Thymus (tissue), 11 donors: ENCODE results near the gene ABCA10. TPM values are rescaled to one million over a fixed set of nuclear protein-coding genes. Genes with fewer than 3 reads are reported as not detected.

ENCODE experiments used
- DNase-seq, 9 donors: peaks; one replicate each; pipeline ENCODE4 v3.0.0-alpha.2; 2013; ENCODE audit warnings: low spot score in 9 of 9, low read depth in 6 of 9, missing footprints in 1 of 9
- H3K27ac ChIP-seq, 2 donors: one replicate each; pipeline ENCODE4 v1.5.1; 2013; ENCODE audit warnings: control low read depth in 1 of 2, low read depth in 1 of 2, low read length in 1 of 2, mild to moderate bottlenecking in 1 of 2, moderate library complexity in 1 of 2
- H3K27me3 ChIP-seq, 2 donors: one replicate each; pipeline ENCODE4 v1.5.1; 2013; ENCODE audit warnings: low read length in 1 of 2; ENCODE audit not compliant: control insufficient read depth in 2 of 2, insufficient read depth in 1 of 2
- H3K36me3 ChIP-seq, 2 donors: one replicate each; pipeline ENCODE4 v1.5.1; 2013; ENCODE audit warnings: low read length in 1 of 2, mild to moderate bottlenecking in 1 of 2, moderate library complexity in 1 of 2; ENCODE audit not compliant: control insufficient read depth in 2 of 2, insufficient read depth in 2 of 2
- H3K4me1 ChIP-seq, 2 donors: one replicate each; pipeline ENCODE4 v1.5.1; 2013; ENCODE audit warnings: low read length in 2 of 2; ENCODE audit not compliant: control insufficient read depth in 2 of 2, insufficient read depth in 2 of 2
- H3K4me3 ChIP-seq, 2 donors: one replicate each; pipeline ENCODE4 v1.5.1; 2013; ENCODE audit warnings: low read length in 2 of 2, control low read depth in 1 of 2, mild to moderate bottlenecking in 1 of 2
- H3K9me3 ChIP-seq, 2 donors: one replicate each; pipeline ENCODE4 v1.5.1; 2013; ENCODE audit warnings: low read length in 1 of 2, mild to moderate bottlenecking in 1 of 2; ENCODE audit not compliant: control insufficient read depth in 2 of 2, insufficient read depth in 1 of 2
- WGBS: extraction: QIAGEN DNeasy Blood & Tissue Kit; methylation state at CpG from one replicate; pipeline ENCODE4 v1.1.7; 2013; 5-methylcytosine and 5-hydroxymethylcytosine counted together
- polyA plus RNA-seq: library from polyadenylated mRNA; stranded (reverse); fragments of 200-250 nt; gene quantifications from one replicate; pipeline ENCODE4 v1.2.3, GENCODE V29; 2013
- total RNA-seq: library from RNA; stranded (reverse); fragments of 120-200 nt; gene quantifications from one replicate; pipeline ENCODE4 v1.2.4, GENCODE V29; 2013
- donor health status: healthy.

Gene ABCA10
- total and polyA plus RNA-seq, 2 donors = 1.1 to 11.0 TPM

GRCh38 chr17:69231521-69231920 lies 2.9 kb upstream of the ABCA10 start:
- DNase-seq = no peak
- Histone ChIP-seq H3K36me3 (peaks cover 0 to 3% of the 10 kb centered on the region in 2 donors), H3K4me3 (no peak overlapping the region), H3K9me3 (no peaks in the 10 kb centered on the region), H3K27me3 (no peaks in the 10 kb centered on the region), H3K4me1 (peaks cover 0 to 2% of the 10 kb centered on the region in 2 donors), H3K27ac (no peak overlapping the region)
- WGBS = 98% methylated on average over 1 of the region's 1 CpG

DNA sequence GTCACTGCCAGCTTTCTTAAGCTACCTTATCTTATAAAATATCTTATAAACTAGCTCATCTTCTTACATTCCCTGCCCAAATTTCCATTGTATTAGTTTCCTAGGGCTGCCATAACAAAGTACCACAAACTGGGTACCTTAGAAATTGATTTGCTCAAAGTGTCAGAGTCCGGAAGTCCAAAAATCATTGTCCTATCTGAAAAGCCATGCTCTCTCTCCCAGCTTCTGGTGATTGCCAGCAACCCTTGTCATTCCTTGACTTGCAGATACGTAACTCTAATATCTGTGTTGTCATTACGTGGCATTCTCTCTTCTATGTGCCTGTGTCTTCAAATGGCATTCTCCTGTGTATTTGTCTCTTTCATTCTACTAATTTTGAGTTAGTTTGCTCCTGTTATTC lies 2.3 kb upstream of the ABCA10 start:
- H3K27ac ChIP-seq = no peak overlapping the region
- no peak overlapping the region for H3K4me3 ChIP-seq
- H3K36me3 ChIP-seq = peaks cover 0 to 3% of the 10 kb centered on the region in 2 donors
- DNase-seq = no peak
- WGBS = 96% methylated on average over 3 of the region's 3 CpGs
- no peaks in the 10 kb centered on the region for H3K9me3 ChIP-seq
- H3K27me3 ChIP-seq = no peaks in the 10 kb centered on the region
- peaks cover 0 to 2% of the 10 kb centered on the region in 2 donors for H3K4me1 ChIP-seq

DNA sequence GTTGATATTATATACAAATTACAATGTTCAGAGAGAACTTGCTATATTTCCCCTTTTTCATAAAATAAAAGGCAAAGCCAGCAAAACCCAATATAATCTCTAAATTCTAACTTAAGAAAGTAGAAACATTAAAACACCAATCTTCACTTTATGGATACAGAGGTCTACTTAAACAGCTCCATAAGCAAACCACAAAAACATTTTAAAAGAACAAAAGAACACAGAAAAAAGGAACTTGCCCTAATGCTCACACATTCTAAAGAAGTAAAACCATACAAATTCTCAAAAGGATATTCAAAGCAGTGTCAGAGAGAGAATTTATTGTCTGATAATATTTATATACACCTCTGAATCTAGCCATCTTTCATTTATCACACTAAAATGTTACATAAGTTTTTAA lies 606 bp downstream of the ABCA10 start:
- H3K27me3 ChIP-seq = no peaks in the 10 kb centered on the region
- H3K9me3 ChIP-seq = no peaks in the 10 kb centered on the region
- DNase-seq = no peak
- peaks cover 0 to 5% of the 10 kb centered on the region in 2 donors for H3K4me1 ChIP-seq
- H3K36me3 ChIP-seq = no peaks in the 10 kb centered on the region
- H3K4me3 ChIP-seq = no peak overlapping the region
- H3K27ac ChIP-seq = no peak overlapping the region

DNA sequence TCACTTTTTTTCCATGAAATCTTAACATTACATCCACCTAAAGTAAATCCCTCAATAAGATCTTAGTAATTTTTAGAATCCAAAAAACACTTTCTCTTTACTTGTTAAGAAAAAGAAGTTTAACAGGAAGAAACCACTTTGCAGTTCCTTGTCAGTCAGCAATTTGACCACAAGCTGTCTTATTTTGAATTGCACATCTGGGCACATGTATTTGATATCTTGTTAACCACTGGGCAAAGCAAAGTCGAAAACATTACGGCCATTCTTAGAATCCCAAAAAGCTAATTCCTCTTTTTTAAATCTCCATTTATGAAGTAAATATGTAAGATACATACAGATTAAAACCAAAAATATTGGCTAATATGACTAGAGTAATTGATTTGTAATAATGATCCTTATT lies 1.1 kb downstream of the ABCA10 start:
- peak in 1 of 9 donors; percentile 34 for DNase-seq
- H3K4me1 ChIP-seq = peaks cover 0 to 5% of the 10 kb centered on the region in 2 donors
- no peak overlapping the region for H3K4me3 ChIP-seq
- no peaks in the 10 kb centered on the region for H3K27me3 ChIP-seq
- H3K27ac ChIP-seq = no peak overlapping the region
- 5% methylated on average over 2 of the region's 2 CpGs for whole genome bisulfite sequencing
- no peaks in the 10 kb centered on the region for H3K36me3 ChIP-seq
- H3K9me3 ChIP-seq = no peaks in the 10 kb centered on the region

- DNase-seq = peak in 1 of 9 donors; percentile 53
- Histone ChIP-seq H3K4me1 (peaks cover 0 to 5% of the 10 kb centered on the region in 2 donors), H3K36me3 (no peaks in the 10 kb centered on the region), H3K9me3 (no peaks in the 10 kb centered on the region), H3K27me3 (no peaks in the 10 kb centered on the region), H3K4me3 (no peak overlapping the region), H3K27ac (peak overlapping the region in 1 of 2 donors; percentile 20)
- 94% methylated on average over 3 of the region's 3 CpGs for WGBS
These were observed 4.8 kb downstream of the ABCA10 start for GRCh38 chr17:69223809-69224208.

DNA sequence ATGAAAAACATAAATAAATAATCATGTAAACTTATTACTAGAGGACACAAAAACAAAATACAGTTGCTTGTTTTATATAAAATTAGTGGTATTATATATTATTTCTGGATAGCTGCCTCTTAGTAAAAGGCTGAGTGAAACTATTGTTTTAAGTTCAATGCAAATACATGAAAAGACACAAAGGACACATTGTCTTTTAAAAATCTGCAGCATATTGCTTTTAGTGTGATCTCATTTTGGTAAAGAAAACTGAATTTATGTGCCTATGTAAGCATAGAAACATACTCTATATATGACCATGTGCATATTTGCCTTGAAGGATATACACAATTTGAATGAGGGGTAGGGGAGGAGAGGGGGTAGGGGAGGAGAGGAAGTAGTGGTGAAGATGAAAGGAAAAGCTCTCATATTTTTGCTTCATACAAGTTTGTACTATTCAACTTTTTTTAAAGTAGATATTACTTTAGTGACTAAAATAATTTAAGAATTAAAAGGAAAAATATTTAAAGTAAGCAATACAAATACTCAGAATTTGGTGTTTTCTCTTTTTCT lies 5.8 kb downstream of the ABCA10 start:
- Histone ChIP-seq H3K27ac (no peak overlapping the region), H3K4me3 (no peak overlapping the region), H3K27me3 (no peaks in the 10 kb centered on the region), H3K36me3 (no peaks in the 10 kb centered on the region), H3K9me3 (no peaks in the 10 kb centered on the region), H3K4me1 (peaks cover 0 to 5% of the 10 kb centered on the region in 2 donors)
- peak in 5 of 9 donors; percentile 18 to 65 (median 35) for DNase-seq

GRCh38 chr17:69220098-69220497 lies 8.5 kb downstream of the ABCA10 start:
- H3K36me3 ChIP-seq = no peaks in the 10 kb centered on the region
- H3K27ac ChIP-seq = no peak overlapping the region
- no peak overlapping the region for H3K4me3 ChIP-seq
- DNase-seq = no peak
- H3K27me3 ChIP-seq = no peaks in the 10 kb centered on the region
- 77% methylated on average over 1 of the region's 1 CpG for WGBS
- peaks cover 0 to 5% of the 10 kb centered on the region in 2 donors for H3K4me1 ChIP-seq
- no peaks in the 10 kb centered on the region for H3K9me3 ChIP-seq

GRCh38 chr17:69218986-69219385 lies 9.6 kb downstream of the ABCA10 start:
- no peaks in the 10 kb centered on the region for H3K27me3 ChIP-seq
- H3K9me3 ChIP-seq = no peaks in the 10 kb centered on the region

DNA sequence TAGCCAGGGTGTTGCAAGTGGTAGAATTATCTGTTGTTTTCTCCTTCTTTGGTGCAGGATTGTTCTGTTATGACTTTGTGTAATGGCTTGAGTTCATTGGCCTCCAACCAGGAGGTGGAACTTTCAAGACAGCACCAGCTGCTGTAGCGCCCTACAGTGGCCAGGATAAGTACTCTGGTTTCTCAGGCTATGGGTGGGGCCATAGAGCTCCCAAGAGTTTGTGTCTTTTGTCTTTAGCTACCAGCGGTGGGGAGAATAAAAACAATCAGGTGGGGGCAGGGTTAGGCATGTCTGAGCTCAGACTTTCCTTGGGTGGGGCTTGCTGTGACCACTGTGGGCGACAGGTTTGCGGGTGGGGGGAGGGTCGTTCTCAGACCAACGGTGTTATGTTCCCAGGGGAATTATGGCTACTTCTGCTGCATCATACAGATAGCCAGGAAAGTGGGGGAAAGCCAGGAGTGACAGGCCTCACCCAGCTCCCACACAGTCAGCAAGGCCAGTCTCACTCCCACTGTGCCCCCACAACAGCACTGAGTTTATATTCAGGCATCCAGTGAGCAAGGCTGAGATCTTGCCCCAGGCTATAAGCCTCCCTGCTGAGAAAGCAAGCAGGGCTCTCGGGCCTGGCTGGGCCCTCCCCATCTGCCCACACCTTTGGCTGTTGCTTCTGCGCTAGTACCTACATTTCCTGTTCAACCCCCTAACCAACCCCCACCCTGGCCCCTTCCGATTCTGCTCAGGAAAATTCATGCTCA lies 15.4 kb downstream of the ABCA10 start:
- Histone ChIP-seq H3K4me3 (no peak overlapping the region), H3K27me3 (no peaks in the 10 kb centered on the region), H3K4me1 (no peaks in the 10 kb centered on the region), H3K9me3 (peaks cover 0 to 3% of the 10 kb centered on the region in 2 donors), H3K36me3 (no peaks in the 10 kb centered on the region), H3K27ac (no peak overlapping the region)
- no peak for DNase-seq
- WGBS = 97% methylated on average over 9 of the region's 9 CpGs

More at GRCh38 chr17:69218986-69219385, 9.6 kb downstream of the ABCA10 start:
- H3K36me3 ChIP-seq = no peaks in the 10 kb centered on the region
- H3K4me3 ChIP-seq = no peak overlapping the region
- 98% methylated on average over 3 of the region's 3 CpGs for WGBS
- H3K4me1 ChIP-seq = peaks cover 0 to 5% of the 10 kb centered on the region in 2 donors
- no peak overlapping the region for H3K27ac ChIP-seq
- DNase-seq = no peak
